ENCODE results near the gene MMP20.

Gene MMP20

GRCh38 chr11:102552447-102553194 is 72.5 kb downstream of the MMP20 start:
- DNase-seq, result no peak

GRCh38 chr11:102552020-102552419 is 73.1 kb downstream of the MMP20 start:
- DNase-seq, result no peak

- DNase-seq, result no peak
These were observed 73.9 kb downstream of the MMP20 start for GRCh38 chr11:102551169-102551781.

- DNase-seq, result no peak
These were observed 78.1 kb downstream of the MMP20 start for GRCh38 chr11:102546923-102547471.

GRCh38 chr11:102546427-102546826 is 78.7 kb downstream of the MMP20 start:
- DNase-seq, result no peak

- DNase-seq, result no peak
These were observed 79.4 kb downstream of the MMP20 start for GRCh38 chr11:102545701-102546100.

GRCh38 chr11:102544594-102544993 is 80.5 kb downstream of the MMP20 start:
- no peak for DNase-seq

- no peak for DNase-seq
These were observed 85.6 kb downstream of the MMP20 start for GRCh38 chr11:102539567-102539966.

- DNase-seq, result no peak
These were observed 86.2 kb downstream of the MMP20 start for GRCh38 chr11:102538932-102539331.

- DNase-seq, result no peak
These were observed 90.8 kb downstream of the MMP20 start for GRCh38 chr11:102534261-102534872.

- DNase-seq, result no peak
These were observed 94.6 kb downstream of the MMP20 start, which contains the start of gene MMP7 for GRCh38 chr11:102530558-102530957. MMP7 (minus strand) TSS chr11:102530747; CDS start chr11:102530700, 47 bp downstream.

GRCh38 chr11:102528618-102529017 is 96.5 kb downstream of the MMP20 start:
- DNase-seq, result no peak

- DNase-seq, result no peak
These were observed 97.4 kb downstream of the MMP20 start for GRCh38 chr11:102527684-102528083.

GRCh38 chr11:102527041-102527440 is 98.1 kb downstream of the MMP20 start:
- DNase-seq, result no peak

Measured in activated T-cell treated with anti-CD3 and anti-CD28 coated beads, Interleukin-2, amount 50 U/mL, for 48 hours (primary cell).